Omental fat pad (tissue), 4 donors: ENCODE measurements around the gene ALG2. TPM values are rescaled to one million over a fixed set of nuclear protein-coding genes. Genes with fewer than 3 reads are reported as not detected.

Source experiments
- ATAC-seq: fragments of 150-250 bp; one replicate; pipeline ENCODE4 v1.9.1; 2016; ENCODE audit warnings: mild to moderate bottlenecking, moderate library complexity; ENCODE audit not compliant: low FRiP score
- DNase-seq: peaks from one replicate; pipeline ENCODE4 v3.0.0-alpha.2; 2019; ENCODE audit warnings: low spot score
- total RNA-seq, 4 donors: library from RNA; depleted of rRNA; stranded (reverse); fragments of >200 nt; gene quantifications; one replicate each; pipeline ENCODE4 v1.1.0, GENCODE V29; 2016
- TF ChIP-seq, protein P1 (sequence below), 3 donors: fragments of 450-650 bp; IDR thresholded peaks; one replicate each; pipeline ENCODE4 v1.5.1; 2016 to 2017; ENCODE audit warnings: antibody characterized with exemption in 3 of 3, mild to moderate bottlenecking in 3 of 3, moderate library complexity in 2 of 3

Gene ALG2
- total RNA-seq, 4 donors from 2014 or later = 29.6 to 62.9 (median 44.5) TPM

DNA sequence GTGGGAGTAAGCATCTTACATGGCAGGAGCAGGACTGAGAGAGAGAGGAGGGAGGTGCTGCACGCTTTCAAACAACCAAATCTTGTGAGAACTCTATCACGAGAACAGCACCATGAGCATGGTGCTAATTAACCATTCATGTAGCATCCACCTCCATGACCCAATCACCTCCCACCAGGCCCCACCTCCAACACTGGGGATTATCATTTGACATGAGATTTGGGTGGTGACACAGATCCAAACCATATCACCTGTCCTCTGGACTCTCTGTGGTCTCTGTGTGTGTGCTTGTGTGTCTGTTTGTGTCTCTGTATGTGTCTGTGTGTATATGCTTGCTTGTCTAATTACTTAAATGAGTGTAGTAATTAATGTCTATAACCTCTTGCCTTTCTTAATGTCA is 31.4 kb upstream of the ALG2 start:
- TF ChIP-seq, protein P1, sequence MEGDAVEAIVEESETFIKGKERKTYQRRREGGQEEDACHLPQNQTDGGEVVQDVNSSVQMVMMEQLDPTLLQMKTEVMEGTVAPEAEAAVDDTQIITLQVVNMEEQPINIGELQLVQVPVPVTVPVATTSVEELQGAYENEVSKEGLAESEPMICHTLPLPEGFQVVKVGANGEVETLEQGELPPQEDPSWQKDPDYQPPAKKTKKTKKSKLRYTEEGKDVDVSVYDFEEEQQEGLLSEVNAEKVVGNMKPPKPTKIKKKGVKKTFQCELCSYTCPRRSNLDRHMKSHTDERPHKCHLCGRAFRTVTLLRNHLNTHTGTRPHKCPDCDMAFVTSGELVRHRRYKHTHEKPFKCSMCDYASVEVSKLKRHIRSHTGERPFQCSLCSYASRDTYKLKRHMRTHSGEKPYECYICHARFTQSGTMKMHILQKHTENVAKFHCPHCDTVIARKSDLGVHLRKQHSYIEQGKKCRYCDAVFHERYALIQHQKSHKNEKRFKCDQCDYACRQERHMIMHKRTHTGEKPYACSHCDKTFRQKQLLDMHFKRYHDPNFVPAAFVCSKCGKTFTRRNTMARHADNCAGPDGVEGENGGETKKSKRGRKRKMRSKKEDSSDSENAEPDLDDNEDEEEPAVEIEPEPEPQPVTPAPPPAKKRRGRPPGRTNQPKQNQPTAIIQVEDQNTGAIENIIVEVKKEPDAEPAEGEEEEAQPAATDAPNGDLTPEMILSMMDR (IDR thresholded peaks at IDR 0.05) = no peak
- ATAC-seq = no peak
- DNase-seq = no peak

DNA sequence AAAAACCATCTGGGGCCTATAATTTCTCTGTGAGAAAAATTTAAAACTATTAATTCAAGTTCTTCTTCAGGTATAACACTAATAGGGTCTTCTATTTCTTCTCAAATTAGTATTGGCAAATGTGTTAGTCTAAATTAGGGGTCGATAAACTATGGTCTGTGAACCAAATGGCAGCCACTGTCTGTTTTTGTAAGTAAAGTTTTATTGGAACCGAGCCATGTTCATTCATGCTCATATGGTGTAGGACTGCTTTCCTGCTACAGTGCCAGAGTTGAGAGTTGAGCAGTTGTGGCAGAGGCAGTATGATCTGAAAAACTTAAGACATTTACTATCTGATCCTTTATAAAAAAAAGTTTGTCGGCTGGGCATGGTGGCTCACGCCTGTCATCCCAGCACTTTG is 29.4 kb upstream of the ALG2 start:
- no peak for ATAC-seq
- DNase-seq = no peak
- TF ChIP-seq, protein P1 (IDR thresholded peaks at IDR 0.05) = no peak

DNA sequence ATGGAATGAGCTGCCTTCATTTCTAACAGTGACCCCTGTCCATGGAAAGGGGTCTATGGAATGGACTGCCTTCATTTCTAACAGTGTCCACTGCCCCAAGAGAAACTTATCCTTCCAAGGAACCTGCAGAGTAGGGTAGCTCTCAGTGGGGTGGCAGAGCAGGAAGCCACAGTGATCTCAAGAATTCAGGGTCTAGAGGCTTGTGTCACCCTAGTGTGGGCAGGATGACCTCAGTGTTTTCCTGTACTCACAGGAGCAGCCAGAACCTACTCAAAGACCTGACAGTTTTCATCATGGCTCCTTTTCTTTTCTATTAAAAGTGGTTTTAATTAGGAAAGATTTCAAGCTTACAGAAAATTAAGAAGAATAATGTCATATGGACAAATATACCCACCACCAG is 27.9 kb upstream of the ALG2 start:
- TF ChIP-seq, protein P1 (IDR thresholded peaks at IDR 0.05) = no peak
- ATAC-seq (no peak), DNase-seq (no peak)

DNA sequence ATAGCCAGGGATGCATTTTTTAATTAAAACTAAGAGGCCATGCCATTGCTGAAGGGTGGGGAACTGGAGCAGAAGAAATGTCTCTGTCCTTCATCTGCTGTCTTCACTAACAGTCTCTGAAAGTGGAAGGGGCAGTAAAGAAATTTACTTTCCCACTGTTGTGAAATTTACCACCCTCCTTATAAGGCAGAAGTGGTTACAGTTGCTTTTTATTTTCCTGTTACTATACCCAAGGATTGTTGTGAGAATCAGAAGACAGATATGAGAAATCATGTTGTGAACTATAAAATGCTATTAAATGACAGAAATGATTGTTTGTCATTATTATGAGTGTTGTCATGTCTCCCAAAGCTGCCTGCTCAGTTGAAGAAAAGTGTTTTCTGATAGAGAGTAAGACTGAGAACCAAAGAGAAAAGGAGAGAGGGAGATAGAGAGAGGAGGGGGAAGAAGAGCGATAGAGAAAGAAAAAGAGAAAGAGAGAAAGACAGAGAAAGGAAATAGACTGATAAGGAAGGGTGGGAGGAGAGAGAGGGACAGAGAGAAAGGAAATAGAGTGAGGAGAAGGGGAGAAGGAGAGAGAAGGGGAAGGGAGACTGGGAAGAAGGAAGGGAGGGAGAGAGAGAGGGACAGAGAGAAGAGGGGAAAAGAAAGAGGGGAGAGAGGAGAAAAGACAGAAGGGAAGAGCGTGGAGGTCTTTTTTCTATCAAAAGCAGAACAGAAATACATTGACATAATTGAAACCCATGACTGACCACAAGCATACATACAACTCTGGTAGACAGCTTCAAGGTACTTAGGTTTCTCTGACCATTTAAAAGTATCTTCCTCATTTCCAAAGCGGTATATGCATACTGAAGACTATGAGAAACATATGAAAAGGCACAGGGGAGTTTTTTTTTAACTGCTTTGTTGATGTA is 22.9 kb upstream of the ALG2 start:
- DNase-seq = no peak
- TF ChIP-seq, protein P1 (IDR thresholded peaks at IDR 0.05) = no peak
- no peak for ATAC-seq

DNA sequence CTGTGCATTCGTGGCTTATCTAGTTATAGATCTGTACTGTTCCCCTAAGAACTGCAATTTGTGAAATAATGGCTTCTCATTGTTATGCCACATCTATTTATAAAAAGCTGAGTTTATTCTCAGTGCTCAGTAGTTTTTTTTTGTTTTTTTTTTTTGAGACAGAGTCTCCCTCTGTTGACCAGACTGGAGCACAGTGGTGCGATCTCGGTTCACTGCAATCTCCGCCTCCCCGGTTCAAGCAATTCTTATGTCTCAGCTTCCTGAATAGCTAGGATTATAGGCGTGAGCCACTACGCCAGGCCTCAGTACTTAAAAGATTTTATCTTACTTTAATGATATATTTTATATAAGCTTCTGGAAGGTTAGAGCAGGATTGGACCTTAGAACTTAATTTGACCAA is 19.4 kb upstream of the ALG2 start:
- TF ChIP-seq, protein P1 (IDR thresholded peaks at IDR 0.05) = no peak
- DNase-seq (no peak), ATAC-seq (no peak)

DNA sequence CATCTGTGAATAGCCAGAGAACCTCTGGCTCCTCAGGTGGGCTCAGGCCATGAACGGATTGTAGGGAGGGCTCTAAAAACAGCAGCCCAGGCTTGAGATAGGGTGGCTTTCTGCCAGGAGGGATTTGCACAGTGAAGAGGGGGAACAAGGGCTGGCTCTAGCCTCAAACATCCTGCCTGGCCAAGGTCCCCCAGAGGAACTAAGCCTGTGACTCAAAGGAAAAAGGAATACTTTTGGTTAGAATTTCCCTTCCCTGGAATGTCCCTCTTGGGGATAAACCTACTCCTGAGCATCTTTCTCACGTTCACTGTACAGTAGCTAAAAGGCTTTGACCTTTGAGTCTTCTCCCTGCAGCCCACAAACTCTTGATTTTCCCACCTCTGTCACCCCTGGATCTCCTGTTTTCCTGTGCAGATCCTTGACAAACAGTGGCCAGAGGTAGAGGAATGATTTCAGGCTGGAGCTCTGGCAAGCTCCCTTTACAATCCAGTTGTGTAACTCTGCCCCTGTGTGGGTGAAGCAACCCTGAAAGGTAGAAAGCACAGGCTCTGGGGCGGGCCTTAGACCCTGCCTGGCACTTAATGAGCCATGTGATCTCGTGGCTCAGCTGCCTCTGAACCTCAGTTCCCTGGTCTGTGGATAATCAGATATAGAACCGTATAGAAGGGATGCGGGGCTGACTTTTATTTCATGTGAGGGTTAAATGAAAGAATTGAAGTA is 17.8 kb upstream of the ALG2 start:
- ATAC-seq = no peak
- no peak for DNase-seq
- TF ChIP-seq, protein P1 (IDR thresholded peaks at IDR 0.05) = no peak
